NCI-H82 treated with DMSO at 0.1 percent for 48 hours (cell line): ENCODE measurements around the gene TBC1D20.
"Not testable (repeated sequence)": the region's sequence is repeated elsewhere in the genome, so short reads cannot be mapped to it uniquely, and the experiment has no call there.

Experiments
- DNase-seq: peaks from one replicate; lab custom pipeline; 2025; ENCODE audit not compliant: unreplicated experiment; lab: John Stamatoyannopoulos, UW

The TBC1D20 gene

GRCh38 chr20:402898-403581, 59.3 kb downstream of the TBC1D20 start:
- DNase-seq, result no peak

- no peak for DNase-seq
Measured at GRCh38 chr20:402496-402885, 59.8 kb downstream of the TBC1D20 start.

- DNase-seq, result no peak
Measured at GRCh38 chr20:401682-402495, 60.4 kb downstream of the TBC1D20 start.

GRCh38 chr20:400454-401275, 61.7 kb downstream of the TBC1D20 start:
- no peak for DNase-seq

- DNase-seq, result no peak
Measured at GRCh38 chr20:400128-400453, 62.2 kb downstream of the TBC1D20 start.

- no peak for DNase-seq
Measured at GRCh38 chr20:399182-399707, 63.1 kb downstream of the TBC1D20 start.

- DNase-seq, result no peak
Measured at GRCh38 chr20:397432-398237, 64.7 kb downstream of the TBC1D20 start.

- DNase-seq, result no peak
Measured at GRCh38 chr20:396619-397431, 65.5 kb downstream of the TBC1D20 start.

- no peak for DNase-seq
Measured at GRCh38 chr20:396252-396618, 66.1 kb downstream of the TBC1D20 start.

GRCh38 chr20:393296-393695, 69.0 kb downstream of the TBC1D20 start:
- not testable (repeated sequence) for DNase-seq

GRCh38 chr20:391041-391711, 71.2 kb downstream of the TBC1D20 start:
- no peak for DNase-seq

- no peak for DNase-seq
Measured at GRCh38 chr20:389220-389619, 73.1 kb downstream of the TBC1D20 start.

- no peak for DNase-seq
Measured at GRCh38 chr20:388034-388994, 74.0 kb downstream of the TBC1D20 start.

GRCh38 chr20:387520-387919, 74.8 kb downstream of the TBC1D20 start:
- no peak for DNase-seq

GRCh38 chr20:386634-387033, 75.7 kb downstream of the TBC1D20 start:
- DNase-seq, result not testable (repeated sequence)
